Cardiac muscle cell (in vitro differentiated cells and primary cell): ENCODE data around the gene HEPACAM. TPM values are rescaled to one million over a fixed set of nuclear protein-coding genes. Genes with fewer than 3 reads are reported as not detected.
A peak's percentile ranks its signal among the peaks of the same experiment; 100 is the strongest.

Source experiments
- DNase-seq, 2 donors: peaks; one replicate each; pipeline versions ENCODE4 v3.0.0 to v3.0.0-alpha.2; 2010 to 2017; ENCODE audit warnings: low read depth in 1 of 2, low spot score in 1 of 2
- H3K27ac ChIP-seq: fragments of 200-600 bp; sonication (generic); 2 replicates; pipeline ENCODE4 v1.5.1; 2016
- H3K27me3 ChIP-seq: fragments of 200-600 bp; sonication (generic); 2 replicates; pipeline ENCODE4 v1.6.0; 2016; ENCODE audit warnings: control low read depth
- H3K36me3 ChIP-seq: fragments of 200-600 bp; sonication (generic); 2 replicates; pipeline ENCODE4 v1.5.1; 2016; ENCODE audit warnings: control low read depth
- H3K4me1 ChIP-seq: fragments of 200-600 bp; sonication (generic); 2 replicates; pipeline ENCODE4 v1.8.1; 2017; ENCODE audit warnings: low read depth, mild to moderate bottlenecking, mixed run types
- H3K4me3 ChIP-seq: fragments of 200-600 bp; sonication (generic); 2 replicates; pipeline ENCODE4 v1.5.1; 2016; ENCODE audit warnings: mild to moderate bottlenecking
- H3K9me3 ChIP-seq: fragments of 200-600 bp; sonication (generic); 2 replicates; pipeline ENCODE4 v1.5.1; 2017; ENCODE audit warnings: low read depth, mild to moderate bottlenecking, control low read depth
- CTCF ChIP-seq: IDR thresholded peaks from 2 replicates; pipeline ENCODE4 v1.5.1; 2012; ENCODE audit warnings: low read depth, mild to moderate bottlenecking, low read length
- polyA plus RNA-seq: library from polyadenylated mRNA; unstranded; fragments of >200 nt; fragmentation: Nextera tagmentation; extraction: Ambion mirVana; gene quantifications from 2 replicates; pipeline ENCODE4 v1.2.1, GENCODE V29; 2016
- total RNA-seq: library from RNA; depleted of rRNA; stranded (reverse); fragments of >200 nt; gene quantifications from 2 replicates; pipeline ENCODE4 v1.2.3, GENCODE V29; 2016

HEPACAM gene
- total and polyA plus RNA-seq, 2 experiments from 2014 or later, result 0.12 TPM; not detected in 1

DNA sequence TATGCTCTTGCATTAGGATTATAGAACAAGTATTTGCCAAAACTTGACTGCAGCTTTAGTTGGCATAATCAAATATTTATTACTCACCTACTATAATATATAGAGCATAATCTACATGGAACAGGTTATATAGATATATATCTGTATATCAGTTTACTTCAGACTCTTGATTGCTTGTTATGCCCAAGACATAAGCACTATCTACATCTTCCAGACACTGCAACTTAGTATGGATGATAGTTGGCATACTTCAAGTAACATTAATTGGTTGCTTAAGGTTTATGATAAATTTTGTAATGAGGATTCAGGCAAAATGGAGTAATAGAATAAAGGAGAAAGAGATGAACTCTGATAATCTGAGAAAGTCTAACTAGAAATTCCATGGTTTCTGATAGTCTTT is 19.2 kb upstream of the HEPACAM start:
- H3K27me3 ChIP-seq, result peaks cover 23% of the 10 kb centered on the region
- DNase-seq, result no peak
- no peaks in the 10 kb centered on the region for H3K36me3 ChIP-seq
- H3K27ac ChIP-seq, result no peak overlapping the region
- H3K4me3 ChIP-seq, result no peak overlapping the region
- no peaks in the 10 kb centered on the region for H3K9me3 ChIP-seq
- H3K4me1 ChIP-seq, result peaks cover 6% of the 10 kb centered on the region
- no peak for TF ChIP-seq CTCF

- DNase-seq, result no peak
- H3K9me3 ChIP-seq, result no peaks in the 10 kb centered on the region
- no peak for TF ChIP-seq CTCF
- H3K4me1 ChIP-seq, result peaks cover 6% of the 10 kb centered on the region
- H3K4me3 ChIP-seq, result peak overlapping the region; percentile 62
- H3K27ac ChIP-seq, result peak overlapping the region; percentile 5
- peaks cover 23% of the 10 kb centered on the region for H3K27me3 ChIP-seq
- no peaks in the 10 kb centered on the region for H3K36me3 ChIP-seq
Measured at GRCh38 chr11:124954590-124954955, 18.7 kb upstream of the HEPACAM start.

GRCh38 chr11:124953753-124954589 is 18.1 kb upstream of the HEPACAM start, which contains the start of gene CCDC15:
TSS of gene CCDC15 (plus strand) at chr11:124954202. CDS start at chr11:124954733, 531 bp downstream.
- no peaks in the 10 kb centered on the region for H3K9me3 ChIP-seq
- H3K4me3 ChIP-seq, result peak within 1 kb of the TSS; percentile 62
- TF ChIP-seq CTCF, result no peak
- H3K4me1 ChIP-seq, result peaks cover 6% of the 10 kb centered on the region
- DNase-seq, result peak; percentile 98
- H3K36me3 ChIP-seq, result no peaks in the 10 kb centered on the region
- H3K27ac ChIP-seq, result peak within 1 kb of the TSS; percentile 87
- H3K27me3 ChIP-seq, result peaks cover 23% of the 10 kb centered on the region

DNA sequence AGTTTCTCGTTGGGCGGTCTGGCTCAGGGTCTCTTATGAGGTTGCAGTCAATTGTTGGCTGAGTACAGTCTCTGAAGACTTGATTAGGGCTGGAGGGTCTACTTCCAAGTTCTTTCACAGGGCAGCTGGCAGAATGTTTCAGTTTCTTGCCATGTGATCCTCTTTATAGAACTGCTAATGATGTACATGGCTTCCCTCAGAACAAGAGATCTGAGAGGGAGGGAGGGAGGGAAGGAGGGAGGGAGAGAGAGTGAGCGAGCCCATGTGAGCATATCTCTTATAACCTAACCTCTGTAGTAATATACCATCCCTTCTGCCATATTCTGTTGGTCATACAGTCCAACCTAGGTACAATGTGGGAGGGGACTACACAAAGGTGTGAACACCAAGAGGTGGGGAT is 15.5 kb upstream of the HEPACAM start:
- Histone ChIP-seq H3K9me3 (no peaks in the 10 kb centered on the region), H3K4me1 (peaks cover 6% of the 10 kb centered on the region)

GRCh38 chr11:124950601-124951330 is 14.9 kb upstream of the HEPACAM start:
- Histone ChIP-seq H3K9me3 (no peaks in the 10 kb centered on the region), H3K4me1 (peaks cover 6% of the 10 kb centered on the region), H3K27ac (no peak overlapping the region), H3K4me3 (no peak overlapping the region), H3K27me3 (peaks cover 23% of the 10 kb centered on the region), H3K36me3 (no peaks in the 10 kb centered on the region)
- no peak for DNase-seq
- TF ChIP-seq CTCF, result no peak

More for the DNA sequence above, 15.5 kb upstream of the HEPACAM start:
- H3K27ac ChIP-seq, result no peak overlapping the region
- no peaks in the 10 kb centered on the region for H3K36me3 ChIP-seq
- H3K4me3 ChIP-seq, result no peak overlapping the region
- DNase-seq, result no peak
- TF ChIP-seq CTCF, result no peak
- peaks cover 23% of the 10 kb centered on the region for H3K27me3 ChIP-seq
